HG03342 (cell line): ENCODE data around the gene LSR.

Source experiments
- ATAC-seq: cut with Tn5 transposase; IDR thresholded peaks from one replicate; pipeline ENCODE4 v1.9.1; 2021; ENCODE audit warnings: mild to moderate bottlenecking, moderate library complexity; ENCODE audit not compliant: unreplicated experiment

LSR gene

DNA sequence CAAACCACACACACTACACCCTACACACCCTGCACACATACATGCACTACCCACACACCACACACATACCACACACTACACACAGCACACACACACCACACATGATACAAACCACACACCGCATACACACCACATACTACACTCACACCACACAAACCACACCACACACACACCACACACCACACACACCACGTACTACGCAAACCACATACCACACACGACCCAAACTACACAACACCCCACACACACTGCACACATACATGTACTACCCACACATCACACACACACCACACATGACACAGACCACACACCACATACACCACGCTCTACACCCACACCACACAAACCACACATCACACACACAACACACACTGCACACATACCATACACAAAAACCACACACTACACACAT, 49.8 kb downstream of the LSR start:
- ATAC-seq = no peak

DNA sequence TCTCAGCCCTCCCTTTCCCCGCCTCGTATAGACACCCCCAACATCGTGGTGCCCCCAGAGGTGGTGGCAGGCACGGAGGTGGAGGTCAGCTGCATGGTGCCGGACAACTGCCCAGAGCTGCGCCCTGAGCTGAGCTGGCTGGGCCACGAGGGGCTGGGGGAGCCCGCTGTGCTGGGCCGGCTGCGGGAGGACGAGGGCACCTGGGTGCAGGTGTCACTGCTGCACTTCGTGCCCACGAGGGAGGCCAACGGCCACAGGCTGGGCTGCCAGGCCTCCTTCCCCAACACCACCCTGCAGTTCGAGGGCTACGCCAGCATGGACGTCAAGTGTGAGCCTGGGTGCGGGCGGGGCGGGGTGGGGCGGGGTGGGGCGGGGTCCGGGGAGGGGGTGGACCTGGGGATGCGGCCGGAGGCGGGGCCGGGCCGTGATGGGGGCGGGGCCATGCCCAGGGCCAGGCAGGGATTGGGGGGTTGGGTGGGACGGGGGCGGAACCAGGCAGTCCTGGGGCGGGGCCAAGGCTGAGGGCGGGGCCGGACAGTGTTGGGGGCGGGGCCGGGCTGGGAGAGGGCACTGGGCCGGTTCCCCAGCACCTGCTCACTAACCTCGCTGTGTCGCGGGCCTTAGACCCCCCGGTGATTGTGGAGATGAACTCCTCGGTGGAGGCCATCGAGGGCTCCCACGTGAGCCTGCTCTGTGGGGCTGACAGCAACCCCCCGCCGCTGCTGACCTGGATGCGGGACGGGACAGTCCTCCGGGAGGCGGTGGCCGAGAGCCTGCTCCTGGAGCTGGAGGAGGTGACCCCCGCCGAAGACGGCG, 50.9 kb downstream of the LSR start:
- no peak for ATAC-seq

DNA sequence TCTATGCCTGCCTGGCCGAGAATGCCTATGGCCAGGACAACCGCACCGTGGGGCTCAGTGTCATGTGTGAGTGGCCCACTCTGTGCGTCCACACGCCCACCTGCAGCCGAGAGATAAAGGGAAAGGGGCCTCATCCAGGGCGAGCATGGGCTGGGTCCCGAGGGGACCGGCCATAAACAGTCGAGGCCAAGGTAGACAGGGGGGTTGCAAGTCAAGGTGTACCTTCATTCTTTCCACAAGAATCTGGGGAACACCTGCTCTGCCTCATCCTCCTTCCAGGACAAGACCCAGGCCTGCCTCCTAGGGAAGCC, 51.5 kb downstream of the LSR start:
- no peak for ATAC-seq

DNA sequence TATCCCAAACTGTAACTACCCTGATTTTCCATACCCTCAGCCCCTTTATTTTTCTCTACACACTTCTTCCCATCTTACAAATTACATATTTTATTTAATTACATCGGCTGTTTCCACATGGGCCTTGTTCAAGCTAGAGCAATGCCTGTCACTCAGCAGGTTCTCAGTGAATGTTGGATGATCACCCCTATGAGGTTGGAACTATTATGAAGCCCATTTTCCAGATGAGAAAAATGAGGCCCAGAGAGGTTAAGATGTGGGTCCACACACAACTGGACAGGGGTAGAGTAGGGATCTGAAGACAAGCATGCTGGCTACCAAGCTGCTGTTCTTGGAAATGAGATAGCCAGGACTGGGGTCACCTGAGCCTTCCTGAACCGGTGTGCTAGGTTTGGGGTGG, 53.2 kb downstream of the LSR start:
- no peak for ATAC-seq

DNA sequence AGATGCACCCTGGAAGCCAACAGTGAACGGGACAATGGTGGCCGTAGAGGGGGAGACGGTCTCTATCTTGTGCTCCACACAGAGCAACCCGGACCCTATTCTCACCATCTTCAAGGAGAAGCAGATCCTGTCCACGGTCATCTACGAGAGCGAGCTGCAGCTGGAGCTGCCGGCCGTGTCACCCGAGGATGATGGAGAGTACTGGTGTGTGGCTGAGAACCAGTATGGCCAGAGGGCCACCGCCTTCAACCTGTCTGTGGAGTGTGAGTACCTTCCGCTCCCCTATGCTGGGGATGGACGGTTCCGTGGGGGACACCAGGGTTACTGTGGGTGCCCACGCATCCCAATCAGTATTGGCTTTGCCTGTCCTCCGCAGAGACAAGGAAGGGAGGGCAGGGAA, 53.6 kb downstream of the LSR start:
- ATAC-seq = no peak

DNA sequence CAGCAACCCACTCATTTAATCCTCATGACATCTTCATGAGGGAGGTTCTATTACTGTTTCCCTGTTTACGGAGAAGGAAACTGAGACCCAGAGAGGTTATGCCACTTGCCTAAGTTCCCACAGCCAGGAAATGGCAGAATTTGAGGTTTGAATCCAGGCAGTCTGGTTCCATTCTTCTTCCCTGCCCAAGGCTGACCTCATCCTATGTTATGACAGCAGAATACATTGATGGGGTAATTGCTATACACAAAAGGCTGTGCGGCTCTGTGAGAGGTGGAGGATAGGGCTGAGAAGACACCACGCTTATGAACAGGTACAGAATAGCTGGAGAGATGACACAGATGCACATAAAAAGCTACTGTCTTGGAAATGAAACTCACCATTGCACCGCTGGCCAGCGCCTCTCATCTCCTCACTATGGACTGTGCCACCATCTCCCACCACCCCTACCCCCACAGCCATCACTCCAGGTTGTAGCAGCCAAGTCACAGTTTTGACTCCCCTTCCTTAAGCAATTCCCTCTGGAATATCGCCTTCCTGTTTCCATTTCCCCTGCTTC, 54.6 kb downstream of the LSR start:
- no peak for ATAC-seq

DNA sequence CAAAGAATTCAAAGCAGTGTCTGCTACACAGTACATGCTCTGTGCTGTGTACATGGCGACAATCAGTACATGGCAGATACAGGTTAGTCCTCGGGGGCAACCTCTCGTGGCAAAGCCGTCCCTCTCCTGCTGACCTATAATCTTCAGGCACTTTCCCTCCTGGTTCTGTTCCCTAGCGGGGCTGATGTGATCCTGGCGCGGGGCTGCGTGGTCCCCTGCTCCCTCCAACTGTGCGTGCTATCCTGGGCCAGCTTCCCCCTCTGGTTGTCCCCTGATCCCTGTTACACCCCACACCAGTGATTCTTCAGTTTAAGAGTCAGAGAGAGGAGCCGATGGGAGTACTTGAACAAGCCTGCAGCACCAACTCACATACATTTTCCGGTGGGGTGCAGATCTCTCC, 55.2 kb downstream of the LSR start:
- ATAC-seq = no peak

DNA sequence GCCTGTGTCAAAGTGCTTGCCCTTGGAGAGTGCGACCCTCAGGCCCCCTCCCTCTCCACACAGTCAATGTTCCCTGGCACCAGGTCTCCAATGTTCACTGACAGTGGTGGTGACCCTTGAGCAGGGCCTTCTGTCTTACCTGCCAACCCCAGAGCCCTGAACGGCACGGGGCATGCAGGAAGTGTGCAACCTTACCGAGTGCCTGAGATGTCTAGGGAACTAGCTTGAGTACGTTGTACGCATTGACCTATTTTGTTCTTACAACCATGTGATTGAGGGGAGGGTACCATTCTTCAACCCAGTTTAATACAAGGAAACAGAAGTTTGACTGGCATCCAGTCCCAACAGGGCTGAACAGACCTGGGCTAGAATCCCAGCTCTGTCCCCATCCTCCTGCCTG, 56.4 kb downstream of the LSR start:
- no peak for ATAC-seq

DNA sequence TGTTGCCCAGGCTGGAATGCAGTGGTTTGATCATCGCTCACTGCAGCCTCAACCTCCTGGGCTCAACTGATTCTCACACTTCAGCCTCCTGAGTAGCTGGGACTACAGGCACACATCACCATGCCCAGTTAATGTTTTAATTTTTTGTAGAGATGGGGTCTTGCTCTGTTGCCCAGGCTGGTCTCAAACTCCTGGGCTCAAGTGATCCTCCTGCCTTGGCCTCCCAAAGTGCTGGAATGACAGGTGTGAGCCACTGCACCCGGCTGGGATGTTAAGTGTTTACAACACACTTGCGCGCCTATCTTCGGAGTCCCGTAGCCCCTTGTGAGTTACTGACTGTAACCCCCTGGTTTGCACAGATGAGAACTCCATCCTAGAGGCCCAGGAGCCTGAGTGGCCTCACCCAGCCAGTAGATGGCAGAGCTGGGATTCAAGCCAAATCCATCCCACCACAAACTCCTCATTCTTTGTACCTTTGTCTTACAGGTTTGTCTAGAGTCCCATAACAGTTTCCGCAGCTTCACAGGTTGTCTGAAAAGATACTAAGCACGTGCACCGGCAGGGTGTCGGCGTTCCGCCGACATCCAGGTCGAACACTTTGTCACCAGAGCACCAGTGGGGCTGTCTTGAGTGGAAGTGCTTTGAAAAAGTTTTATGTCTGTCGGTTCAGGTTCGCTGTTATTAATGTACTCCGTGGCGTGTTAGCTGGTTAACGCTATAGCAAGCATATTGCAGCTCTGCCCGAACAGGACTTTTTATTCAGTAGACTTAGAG, 57.9 kb downstream of the LSR start:
- no peak for ATAC-seq

DNA sequence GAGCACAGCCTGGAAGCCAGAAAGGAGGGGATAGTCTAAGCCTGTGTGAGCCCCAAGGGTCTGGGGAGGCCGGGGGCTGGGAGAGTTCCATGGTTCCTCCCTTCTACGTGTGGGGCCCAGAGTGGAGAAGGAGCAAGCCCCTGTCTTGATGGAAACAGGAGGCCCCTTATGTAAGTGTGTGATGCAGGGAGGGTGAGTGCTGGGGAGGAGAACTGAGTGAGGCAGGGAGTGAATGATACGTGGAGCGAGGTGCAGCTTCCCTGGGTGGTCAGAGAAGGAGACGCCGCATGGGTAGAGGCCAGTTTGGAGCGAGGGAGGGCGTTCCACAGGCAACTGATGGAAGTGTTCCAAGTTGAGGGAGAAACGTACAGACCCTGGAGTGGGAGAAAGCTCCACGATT, 59.1 kb downstream of the LSR start:
- ATAC-seq = no peak

DNA sequence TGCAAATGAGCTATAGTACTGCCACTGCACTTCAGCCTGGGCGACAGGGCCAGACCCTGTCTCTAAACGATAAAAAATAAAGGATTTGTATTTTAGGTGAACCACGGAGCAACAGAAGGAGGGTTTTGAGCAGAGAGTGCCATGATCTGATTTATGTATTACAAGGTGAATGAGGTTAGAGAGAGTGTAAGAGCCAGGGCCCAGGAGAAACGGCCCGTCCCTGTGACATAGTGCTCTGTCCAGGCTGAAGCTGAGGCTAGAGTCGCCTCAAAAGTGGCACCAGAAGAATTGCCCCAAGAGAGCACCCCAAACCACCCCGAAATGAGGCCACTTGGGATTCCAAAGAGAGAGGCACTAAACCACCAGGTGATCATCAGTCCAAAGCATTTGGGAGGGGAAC, 60.1 kb downstream of the LSR start:
- ATAC-seq = no peak

DNA sequence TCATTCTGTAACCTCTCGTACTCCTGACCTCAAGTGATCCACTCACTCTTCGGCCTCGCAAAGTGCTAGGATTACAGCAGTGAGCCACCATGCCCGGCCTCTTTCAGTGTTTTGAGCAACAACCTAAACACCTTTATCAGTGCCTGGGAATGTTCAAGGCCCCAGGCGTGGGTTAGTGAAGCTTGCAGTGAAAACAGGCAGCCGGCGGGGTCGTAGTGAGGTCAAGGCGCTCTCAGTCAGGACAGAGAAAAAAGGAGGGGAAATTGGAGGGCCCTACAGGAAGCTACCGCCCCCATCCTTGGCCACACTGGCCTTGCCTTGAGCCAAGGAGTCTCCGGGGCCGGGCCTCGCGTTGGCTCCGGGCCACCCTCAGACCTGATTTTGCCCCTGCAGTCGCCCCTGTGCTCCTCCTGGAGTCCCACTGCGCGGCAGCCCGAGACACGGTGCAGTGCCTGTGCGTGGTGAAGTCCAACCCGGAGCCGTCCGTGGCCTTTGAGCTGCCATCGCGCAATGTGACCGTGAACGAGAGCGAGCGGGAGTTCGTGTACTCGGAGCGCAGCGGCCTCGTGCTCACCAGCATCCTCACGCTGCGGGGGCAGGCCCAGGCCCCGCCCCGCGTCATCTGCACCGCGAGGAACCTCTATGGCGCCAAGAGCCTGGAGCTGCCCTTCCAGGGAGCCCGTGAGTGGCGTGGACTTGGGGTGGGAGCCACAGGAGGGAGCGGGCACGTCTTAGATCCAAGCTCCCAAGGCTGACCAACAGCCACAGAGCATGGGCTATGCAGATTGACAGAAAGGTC, 60.9 kb downstream of the LSR start:
- ATAC-seq = no peak

DNA sequence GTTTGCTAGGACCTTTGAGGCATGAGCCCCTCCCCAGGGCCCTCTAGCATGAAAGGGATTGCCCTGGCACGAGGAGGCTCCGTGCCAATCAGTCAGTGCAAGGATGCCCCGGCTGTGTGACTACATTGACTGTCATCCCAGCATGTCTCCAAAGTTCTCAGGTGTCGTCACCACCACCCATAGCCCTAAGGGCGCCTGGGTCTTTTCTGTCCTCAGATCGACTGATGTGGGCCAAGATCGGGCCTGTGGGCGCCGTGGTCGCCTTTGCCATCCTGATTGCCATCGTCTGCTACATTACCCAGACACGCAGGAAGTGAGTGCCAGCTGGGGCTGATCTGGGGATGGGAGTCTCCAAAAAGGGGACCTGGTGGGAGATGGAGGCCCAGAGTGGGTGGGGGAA, 61.5 kb downstream of the LSR start:
- no peak for ATAC-seq

DNA sequence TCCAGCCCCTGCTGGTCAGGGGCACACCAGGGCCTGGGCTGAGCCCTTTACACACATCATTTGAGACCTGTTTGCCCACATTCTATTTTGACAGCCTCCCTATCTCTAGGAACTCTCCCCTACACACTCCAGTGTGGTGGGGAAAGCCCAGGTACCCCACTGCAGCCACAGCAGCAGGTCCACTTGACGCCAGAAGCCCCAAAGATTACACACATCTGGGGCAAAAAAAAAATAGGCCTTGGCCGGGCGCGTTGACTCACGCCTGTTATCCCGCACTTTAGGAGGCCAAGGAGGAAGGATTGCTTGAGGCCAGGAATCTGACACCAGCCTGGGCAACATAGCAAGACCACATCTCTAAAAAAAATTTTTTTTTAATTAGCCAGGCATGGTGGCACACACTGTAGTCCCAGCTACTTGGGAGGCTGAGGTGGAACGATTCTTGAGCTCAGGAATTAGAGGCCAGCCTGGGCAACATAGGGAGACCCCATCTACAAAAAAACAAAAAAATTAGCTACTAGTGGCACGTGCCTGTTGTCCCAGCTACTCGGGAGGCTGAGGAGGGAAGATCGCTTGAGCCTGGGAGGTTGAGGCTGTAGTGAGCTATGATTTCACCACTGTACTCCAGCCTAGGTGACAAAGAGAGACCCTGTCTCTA, 62.1 kb downstream of the LSR start:
- no peak for ATAC-seq

DNA sequence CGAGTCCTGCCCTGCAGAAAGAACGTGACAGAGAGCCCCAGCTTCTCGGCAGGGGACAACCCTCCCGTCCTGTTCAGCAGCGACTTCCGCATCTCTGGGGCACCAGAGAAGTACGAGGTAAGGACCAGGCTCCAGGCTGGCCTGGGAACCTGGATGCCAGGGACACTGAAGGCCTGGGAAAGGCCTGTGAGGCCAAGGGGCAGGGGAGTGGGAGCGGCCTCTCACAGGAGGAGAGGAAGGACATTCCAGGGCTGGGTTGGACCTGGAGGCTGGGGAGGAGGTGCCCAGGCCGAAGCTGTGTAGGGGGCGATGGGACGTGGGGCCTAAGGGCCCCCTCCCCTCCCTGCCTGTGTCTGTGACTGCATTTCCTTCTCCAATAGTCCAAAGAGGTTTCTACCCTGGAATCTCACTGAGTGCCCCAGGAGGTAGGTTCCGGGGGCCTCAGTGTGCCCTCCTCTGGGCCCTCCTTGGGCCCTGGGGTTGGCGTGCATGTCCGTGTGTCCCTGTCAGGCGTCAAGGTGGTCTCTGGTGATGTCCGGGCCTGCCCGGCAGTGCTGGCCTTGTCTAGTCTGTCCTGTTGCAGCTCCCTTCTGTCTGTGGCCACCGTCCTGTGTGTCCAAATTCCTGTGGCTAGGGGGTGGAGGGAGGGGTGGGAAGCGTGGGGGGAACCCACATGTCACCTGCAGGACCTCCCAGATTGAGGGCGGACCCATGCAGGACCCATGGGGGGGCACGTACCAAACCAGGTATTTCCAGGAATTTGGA, 63.3 kb downstream of the LSR start:
- ATAC-seq = no peak

DNA sequence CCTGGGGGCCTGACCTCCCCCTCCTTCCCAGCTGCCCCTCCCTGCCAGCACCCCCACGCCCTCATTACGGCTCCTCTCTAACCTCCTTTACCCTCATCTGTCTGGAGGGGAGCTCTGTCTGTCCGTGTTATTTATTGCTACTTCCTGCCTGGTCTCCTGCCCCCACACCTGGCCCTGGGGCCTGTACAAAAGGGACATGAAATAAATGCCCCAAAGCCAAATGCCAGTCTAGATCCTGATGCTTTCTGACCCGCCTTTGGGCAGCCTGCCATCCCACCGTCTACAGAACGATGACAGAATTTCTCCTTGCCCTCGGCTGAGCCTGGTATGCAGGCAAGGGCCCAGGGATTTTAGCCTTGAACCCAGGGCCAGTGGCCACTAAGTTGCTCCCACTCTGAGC, 64.8 kb downstream of the LSR start:
- ATAC-seq = no peak

DNA sequence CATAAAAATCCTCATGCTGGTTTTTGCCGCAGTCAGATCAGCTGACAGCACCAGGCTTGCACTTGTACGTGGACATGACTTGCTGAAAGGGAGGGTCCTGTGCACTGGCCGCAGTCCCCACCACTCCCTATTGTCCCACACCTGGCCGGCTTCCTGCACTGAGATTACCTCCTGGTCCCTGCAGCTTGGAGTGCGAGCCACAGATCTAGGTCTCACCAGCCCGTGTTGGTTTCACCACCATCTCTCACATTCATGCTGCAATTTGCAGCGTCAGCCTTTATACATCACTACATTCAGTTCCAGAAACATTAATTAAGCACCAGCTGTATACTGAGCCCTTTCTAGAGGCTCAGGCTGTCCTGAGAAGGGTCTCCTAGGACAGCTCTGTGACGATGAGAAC, 65.2 kb downstream of the LSR start:
- no peak for ATAC-seq

DNA sequence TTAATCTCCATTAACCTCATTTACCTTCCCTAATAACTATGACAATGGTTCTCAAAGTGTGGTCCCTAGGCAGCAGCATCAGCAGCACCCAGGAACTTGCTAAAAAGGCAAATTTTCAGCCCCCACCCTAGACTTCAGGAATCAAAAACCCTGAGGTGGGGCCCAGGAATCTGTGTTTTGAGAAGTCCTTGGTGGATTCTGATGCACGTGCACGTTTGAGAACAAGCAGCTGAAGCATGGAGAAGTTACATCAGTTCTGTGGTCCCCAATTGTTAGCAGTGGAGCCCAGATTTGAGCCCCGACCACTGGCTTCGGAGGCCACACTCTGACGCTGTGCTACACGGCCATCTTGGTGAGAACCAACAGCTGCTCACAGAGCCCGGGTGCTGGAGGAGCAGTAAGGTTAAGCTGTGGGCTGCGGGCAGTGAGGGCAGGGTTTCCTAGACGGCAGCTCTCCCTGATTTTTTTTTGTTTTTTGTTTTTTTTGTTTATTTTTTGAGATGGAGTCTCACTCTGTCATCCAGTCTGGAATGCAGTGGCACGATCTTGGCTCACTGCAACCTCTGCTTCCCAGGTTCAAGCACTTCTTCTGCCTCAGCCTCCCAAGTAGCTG, 66.2 kb downstream of the LSR start:
- no peak for ATAC-seq

DNA sequence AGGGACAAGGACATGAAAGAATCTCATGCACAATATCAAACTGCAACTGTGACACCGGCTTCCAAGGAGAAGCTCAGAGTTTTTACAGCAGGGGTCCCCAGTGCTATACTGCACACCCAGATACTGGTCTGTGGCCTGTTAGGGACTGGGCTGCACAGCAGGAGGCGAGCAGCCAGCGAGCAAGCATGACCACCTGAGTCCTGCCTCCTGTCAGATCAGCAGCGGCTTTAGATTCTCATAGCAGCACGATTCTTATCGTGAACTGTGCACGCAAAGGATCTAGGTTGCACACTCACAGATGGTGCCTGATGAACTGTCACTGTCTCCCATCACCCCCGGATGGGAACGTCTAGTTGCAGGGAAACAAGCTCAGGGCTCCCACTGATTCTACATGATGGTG, 67.1 kb downstream of the LSR start:
- no peak for ATAC-seq

DNA sequence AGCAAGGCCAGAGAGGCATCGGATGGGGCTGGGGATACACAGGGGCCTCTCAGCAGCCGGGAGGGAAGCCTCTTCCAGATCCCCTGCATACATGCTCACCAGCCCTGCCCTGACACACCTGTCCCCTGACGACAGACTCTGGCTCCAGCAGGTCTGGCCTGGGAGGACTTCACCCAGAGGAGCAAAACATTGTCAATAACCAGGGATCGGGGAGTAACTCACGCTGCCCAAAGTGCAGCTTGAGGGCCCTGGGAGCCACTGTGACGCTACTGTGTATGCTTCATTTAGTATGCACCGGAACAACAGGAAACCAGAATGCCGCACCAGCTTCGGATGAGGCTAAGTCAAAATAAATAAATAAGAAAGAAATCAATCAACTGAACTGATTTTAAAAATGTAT, 67.8 kb downstream of the LSR start:
- ATAC-seq = no peak
